Ramos (cell line): ENCODE data around the gene SCO2.

ENCODE experiments used
- in situ Hi-C: fragments of 300-500 bp; cut with MboI; formaldehyde crosslinking; loops from one replicate; pipeline ENCODE4 v1.14.3; 2022; ENCODE audit warnings: low sequenced_read_pairs; ENCODE audit not compliant: unreplicated experiment

The SCO2 gene

DNA sequence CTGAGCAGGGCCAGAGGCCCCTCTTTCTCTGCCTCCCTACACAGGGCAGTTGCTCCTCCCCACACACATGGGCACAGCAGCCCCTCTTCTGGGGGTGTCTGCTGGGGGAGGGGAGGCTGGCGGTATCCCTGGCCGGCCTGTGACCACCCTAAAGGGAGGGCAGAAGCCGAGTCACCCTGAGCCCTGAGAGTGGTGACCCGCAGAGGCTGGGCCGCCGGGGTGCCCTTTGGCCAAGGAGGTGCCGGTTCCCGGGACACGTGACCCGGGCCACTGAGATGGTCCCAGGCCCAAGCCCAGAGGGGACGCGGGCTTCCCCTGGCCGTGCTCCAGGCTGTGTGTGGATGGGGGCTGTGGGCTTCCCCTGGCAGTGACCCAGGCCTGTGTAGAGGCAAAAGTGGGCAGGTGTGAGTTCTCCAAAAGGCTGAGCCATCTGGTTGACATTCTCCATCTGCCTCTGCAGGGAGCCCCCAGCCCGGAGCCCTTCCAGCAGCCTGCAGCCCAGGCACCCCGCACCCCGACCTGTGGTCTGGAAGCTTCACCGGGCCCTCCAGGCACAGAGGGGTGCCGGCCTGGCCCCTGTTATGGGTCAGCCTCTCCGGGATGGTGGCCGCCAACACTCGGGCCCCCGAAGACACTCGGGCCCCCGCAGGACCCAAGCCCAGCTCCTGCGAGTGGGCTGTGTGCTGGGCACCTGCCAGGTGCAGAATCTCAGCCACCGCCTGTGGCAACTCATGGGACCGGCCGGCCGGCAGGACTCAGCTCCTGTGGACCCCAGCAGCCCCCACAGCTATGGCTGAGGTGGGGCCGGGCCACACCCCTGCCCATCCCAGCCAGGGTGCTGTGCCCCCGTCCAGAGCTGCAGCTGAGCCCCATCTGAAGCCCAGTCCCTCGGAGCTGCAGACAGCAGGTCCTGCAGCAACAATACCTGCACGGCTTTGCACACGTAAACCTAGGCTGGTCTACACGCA, 43.0 kb downstream of the SCO2 start:
- in situ Hi-C loops = no loop called here

DNA sequence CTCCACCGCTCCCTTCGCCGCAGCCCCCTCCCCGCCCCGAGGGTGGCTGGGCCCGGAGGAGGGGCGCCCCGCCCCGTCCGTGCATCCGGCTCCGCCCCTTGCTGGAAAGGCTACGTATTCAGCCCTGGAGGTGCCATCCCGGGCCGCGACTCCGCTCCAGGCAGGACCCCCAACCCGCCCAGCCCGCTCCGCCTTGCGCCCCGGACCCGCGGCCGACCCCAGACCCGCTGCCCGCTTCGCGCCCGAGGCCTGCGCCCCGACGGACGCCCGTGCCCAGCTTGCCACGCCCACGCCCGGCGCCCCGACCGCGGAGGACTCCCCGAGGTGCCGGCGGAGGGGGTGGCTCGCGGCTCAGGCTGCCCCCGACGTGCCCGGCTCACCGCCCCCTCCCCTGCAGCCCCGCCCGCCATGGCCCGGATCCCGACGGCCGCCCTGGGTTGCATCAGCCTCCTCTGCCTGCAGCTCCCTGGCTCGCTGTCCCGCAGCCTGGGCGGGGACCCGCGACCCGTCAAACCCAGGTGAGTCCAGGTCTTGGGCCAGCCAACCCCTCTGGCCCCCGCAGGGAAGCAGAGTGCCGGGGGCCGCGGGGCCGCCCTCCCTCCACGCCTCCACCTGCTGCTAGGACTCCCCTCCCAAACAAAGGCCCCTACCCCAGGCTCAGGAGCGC, 43.8 kb downstream of the SCO2 start, which contains the start of gene ADM2:
Gene ADM2 (plus strand): TSS at position 104 of the 667 bp plus-strand sequence. CDS start 305 bp downstream, at position 409.
- in situ Hi-C loops = no loop called here

GRCh38 chr22:50481045-50481439, 44.4 kb downstream of the SCO2 start:
- in situ Hi-C loops = no loop called here

- in situ Hi-C loops = no loop called here
Measured at GRCh38 chr22:50479721-50480120, 45.7 kb downstream of the SCO2 start.

DNA sequence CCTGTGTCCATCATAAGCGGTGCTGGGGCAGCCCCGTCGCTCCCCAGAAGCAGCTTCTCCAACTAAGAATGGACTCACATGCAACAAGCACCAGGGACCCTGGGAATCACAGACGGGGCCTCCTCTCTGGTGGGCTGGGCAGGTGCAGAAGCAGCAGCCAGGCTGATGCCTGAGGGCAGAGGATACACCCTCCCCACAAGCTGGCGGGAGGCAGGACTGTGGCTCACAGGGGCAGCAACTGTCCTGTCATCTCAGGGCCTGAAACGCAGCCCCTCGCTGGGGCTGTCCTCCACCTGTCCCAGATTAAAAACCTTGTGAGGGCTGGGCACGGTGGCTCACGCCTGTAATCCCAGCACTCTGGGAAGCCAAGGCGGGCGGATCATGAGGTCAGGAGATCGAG, 47.5 kb downstream of the SCO2 start:
- in situ Hi-C loops = no loop called here

DNA sequence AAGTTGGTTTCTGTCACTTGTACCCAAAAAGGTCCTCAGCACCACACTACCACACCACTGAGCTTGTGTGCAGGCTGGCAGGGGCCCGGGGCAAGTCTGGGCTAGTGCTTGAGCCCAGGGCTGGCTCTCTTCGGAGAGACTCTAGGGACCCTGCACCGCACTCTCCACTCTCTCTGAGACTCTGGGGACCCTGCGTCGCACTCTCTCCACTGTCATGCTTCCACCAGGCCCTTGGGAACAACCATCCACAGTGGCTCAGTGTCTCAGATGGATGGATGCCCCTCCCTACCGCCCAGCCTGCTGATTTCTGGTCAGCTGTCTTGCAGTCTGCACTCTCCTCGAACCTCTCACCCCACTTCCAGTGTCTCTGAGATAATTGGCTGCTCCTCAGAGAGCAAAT, 48.5 kb downstream of the SCO2 start:
- in situ Hi-C loops = no loop called here

DNA sequence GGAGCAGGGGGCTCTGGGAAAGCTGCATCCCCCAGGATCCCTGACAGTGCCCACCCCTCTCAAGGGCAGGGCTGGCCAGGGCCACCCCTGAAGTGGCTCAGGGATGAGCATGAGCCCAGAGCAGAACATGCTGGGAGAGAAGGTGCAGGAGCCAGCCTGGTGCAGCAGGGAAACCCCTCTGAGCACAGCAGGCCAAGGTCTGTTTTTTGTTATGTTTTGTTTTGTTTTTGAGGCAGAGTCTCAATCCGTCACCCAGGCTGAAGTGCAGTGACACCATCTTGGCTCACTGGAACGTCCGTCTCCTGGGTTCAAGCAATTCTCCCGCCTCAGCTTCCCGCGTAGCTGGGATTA, 49.8 kb downstream of the SCO2 start:
- in situ Hi-C loops = no loop called here

DNA sequence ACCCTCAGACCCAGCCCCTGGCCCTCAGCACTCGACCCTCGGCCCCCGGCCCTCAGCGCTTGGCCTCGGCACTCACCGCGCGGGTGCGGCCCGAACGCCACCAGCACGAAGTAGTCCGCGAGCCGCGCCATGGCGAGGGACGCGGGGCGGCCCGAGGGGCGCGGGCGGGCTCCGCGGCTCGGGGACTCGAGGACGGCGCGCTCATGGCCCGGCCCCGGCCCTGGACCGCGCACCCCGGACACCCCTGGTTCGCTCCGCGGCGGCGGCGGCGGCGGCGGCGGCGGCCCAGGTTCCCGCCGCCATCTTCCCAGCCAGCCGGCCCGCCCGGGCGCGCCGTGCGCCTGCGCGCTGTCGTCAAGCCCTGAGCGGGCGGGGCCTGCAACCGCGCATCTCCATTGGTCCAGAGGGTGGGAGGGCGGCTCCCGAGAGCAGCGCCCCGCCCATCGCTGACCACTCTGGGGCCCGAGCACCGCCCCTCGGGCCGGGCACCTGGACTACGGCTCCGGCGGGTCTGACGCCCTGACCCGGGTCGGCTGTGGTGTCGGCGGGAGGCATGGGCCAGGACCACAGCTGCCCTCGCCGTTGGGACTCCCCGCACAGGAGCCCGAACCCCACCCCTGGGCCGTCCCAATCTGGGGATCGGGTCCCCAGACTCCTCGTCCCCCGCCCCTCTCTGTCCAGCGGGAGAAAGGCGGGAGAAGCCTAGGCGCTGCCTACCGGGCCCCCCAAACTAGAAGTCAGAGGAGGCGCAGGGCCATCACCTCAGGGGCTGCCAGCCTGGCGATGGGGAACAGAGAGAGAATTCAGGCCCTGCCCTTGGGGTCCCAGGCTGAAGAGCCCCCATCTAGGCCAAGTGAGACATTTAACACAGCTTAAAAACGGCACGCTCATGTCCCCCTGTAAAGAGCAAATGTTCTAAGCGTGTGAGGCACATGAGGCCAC, 50.4 kb downstream of the SCO2 start, which contains the start of gene SBF1:
Gene SBF1 (minus strand): TSS at position 326 of the 942 bp plus-strand sequence. CDS start 195 bp downstream, at position 131.
- in situ Hi-C loops = no loop called here

DNA sequence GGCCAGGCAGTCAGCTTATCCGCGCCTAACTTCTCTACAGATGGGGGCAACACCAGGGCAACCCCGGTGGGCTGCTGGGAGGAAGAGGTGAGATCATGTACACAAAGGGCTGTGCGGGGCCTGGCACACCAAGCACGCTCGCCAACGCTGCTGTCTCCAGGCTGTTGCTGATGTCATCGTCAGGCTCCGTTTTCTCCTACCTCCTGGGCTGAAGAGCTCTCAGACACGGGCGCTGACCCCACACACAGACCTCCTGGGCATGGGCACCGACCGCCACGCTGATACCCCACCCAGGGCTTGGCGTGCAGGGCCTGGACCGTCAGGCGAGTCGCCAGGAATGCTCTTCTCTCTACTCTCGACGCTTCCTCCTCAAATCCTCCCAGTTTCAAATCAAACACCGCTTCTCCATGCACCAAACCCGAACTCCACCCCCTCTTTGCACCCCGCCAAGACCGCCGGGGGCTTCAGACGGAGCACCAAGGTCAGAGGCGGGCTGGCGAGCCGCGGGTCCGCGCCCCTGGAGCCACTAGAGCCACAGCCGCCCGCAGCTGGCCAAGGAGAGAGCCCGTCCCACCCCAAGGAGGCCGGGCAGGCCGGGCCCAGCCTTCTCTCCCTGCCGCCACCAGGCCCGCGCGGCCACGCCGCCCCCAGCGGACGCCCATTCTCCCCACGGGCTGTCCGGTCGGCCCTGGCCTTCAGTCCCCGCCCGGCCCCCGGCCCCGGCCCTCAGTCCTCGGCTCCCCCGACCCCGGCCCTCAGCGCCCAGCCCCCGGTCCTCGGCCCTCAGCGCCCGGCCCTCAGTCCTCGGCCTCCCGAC, 51.3 kb downstream of the SCO2 start:
- in situ Hi-C loops = no loop called here
